Lung (tissue), 12 donors: ENCODE data around the gene TMEM52. TPM values are rescaled to one million over a fixed set of nuclear protein-coding genes. Genes with fewer than 3 reads are reported as not detected.
"Not testable (repeated sequence)": the region's sequence is repeated elsewhere in the genome, so short reads cannot be mapped to it uniquely, and the experiment has no call there.

Experiments
- ATAC-seq: fragments of 200-7000 bp; cut with Tn5 transposase; one replicate; pipeline ENCODE4 v1.9.1; 2020; ENCODE audit warnings: moderate number of reproducible peaks; ENCODE audit not compliant: insufficient read depth, low FRiP score
- DNase-seq, 3 donors: peaks; one replicate each; pipeline ENCODE4 v3.0.0-alpha.2; 2013 to 2017
- H3K27ac ChIP-seq, 2 donors: one replicate each; pipeline ENCODE4 v1.5.1; 2013; ENCODE audit warnings: mild to moderate bottlenecking in 2 of 2, moderate library complexity in 2 of 2, control low read depth in 1 of 2, inconsistent platforms in 1 of 2, low read depth in 1 of 2, low read length in 1 of 2
- H3K27me3 ChIP-seq, 3 donors: one replicate each; pipeline ENCODE4 v1.5.1; 2013; ENCODE audit warnings: low read length in 2 of 3; ENCODE audit not compliant: control insufficient read depth in 3 of 3, insufficient read depth in 3 of 3
- H3K36me3 ChIP-seq, 4 donors: one replicate each; pipeline ENCODE4 v1.5.1; 2013; ENCODE audit warnings: low read length in 4 of 4, mild to moderate bottlenecking in 1 of 4, moderate library complexity in 1 of 4; ENCODE audit not compliant: control insufficient read depth in 4 of 4, insufficient read depth in 4 of 4
- H3K4me1 ChIP-seq, 5 donors: one replicate each; pipeline ENCODE4 v1.5.1; 2013; ENCODE audit warnings: low read length in 5 of 5, mild to moderate bottlenecking in 2 of 5, moderate library complexity in 1 of 5; ENCODE audit not compliant: control insufficient read depth in 5 of 5, insufficient read depth in 5 of 5
- H3K4me3 ChIP-seq: one replicate; pipeline ENCODE4 v1.5.1; 2013; ENCODE audit warnings: mild to moderate bottlenecking, control low read depth, moderate library complexity
- H3K9ac ChIP-seq, 2 donors: one replicate each; pipeline ENCODE4 v1.5.1; 2013; ENCODE audit warnings: low read length in 2 of 2, control low read depth in 1 of 2; ENCODE audit not compliant: insufficient read depth in 1 of 2
- H3K9me3 ChIP-seq, 4 donors: one replicate each; pipeline ENCODE4 v1.5.1; 2013; ENCODE audit warnings: low read length in 3 of 4, mild to moderate bottlenecking in 1 of 4, moderate library complexity in 1 of 4; ENCODE audit not compliant: control insufficient read depth in 4 of 4, insufficient read depth in 3 of 4
- WGBS, 2 donors: extraction: QIAGEN DNeasy Blood & Tissue Kit; methylation state at CpG; one replicate each; pipeline ENCODE4 v1.1.7; 2013; 5-methylcytosine and 5-hydroxymethylcytosine counted together
- polyA plus RNA-seq, 2 donors: library from polyadenylated mRNA; stranded (reverse); fragments of 200-250 nt; gene quantifications; one replicate each; pipeline ENCODE4 v1.2.1, GENCODE V29; 2013
- total RNA-seq, 2 donors: library from RNA; depleted of rRNA in 1 of 2; stranded (reverse); fragments of >200 nt in 1 of 2; gene quantifications; one replicate each; pipeline ENCODE4 v1.2.1, GENCODE V29; 2014 to 2021
- TF ChIP-seq, protein P1 (sequence below): IDR thresholded peaks from 2 replicates; pipeline ENCODE4 v1.5.1; 2012; ENCODE audit warnings: mild to moderate bottlenecking; ENCODE audit errors: control extremely low read depth, extremely low read depth
- donor health status: control.
- donor health status: control.
- donor health status: Bipolar disorder and iron deficiency.
- donor health status: healthy.
- donor health status: DM: yes; HTN: yes; CAD: no.

Gene TMEM52
- total and polyA plus RNA-seq, 4 donors = 2.8 to 6.1 (median 3.1) TPM; not detected in 1

DNA sequence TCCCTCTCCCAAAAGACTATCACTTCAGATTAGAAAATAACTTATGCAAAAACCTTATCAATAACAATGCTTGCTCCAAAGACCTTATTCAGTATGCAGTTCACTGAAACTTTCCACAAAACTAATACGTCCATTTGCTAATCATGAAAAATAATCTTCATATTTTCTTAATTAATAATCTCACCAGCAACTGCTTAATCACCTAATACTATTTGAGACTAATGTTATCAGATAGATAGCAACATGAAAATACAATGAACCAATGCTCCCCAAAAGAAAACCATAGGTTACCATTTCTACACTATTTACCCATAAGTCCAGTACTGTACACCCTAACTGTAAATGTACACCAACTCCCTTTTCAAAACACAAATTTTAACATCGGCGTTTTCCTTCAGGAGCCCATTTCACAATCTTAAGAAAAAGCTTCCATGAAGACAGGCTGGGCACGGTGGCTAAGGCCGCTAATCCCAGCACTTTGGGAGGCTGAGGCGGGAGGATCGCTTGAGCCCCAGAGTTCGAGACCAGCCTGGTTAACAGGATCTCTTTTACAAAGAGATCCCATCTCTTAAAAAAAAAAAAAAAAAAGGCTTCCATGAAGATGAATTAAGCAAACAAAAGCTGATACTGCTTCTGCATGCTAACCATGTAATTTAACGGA is 29.9 kb downstream of the TMEM52 start:
- peak overlapping the region; percentile 89 for H3K4me3 ChIP-seq
- peak overlapping the region; percentile 36 to 63 for H3K9ac ChIP-seq
- H3K27me3 ChIP-seq = no peaks in the 10 kb centered on the region
- peaks cover 0 to 2% (median under 1%) of the 10 kb centered on the region in 4 donors for H3K36me3 ChIP-seq
- WGBS, 2 donors = 9 to 12% methylated on average over 9 of the region's 9 CpGs
- no peaks in the 10 kb centered on the region for H3K9me3 ChIP-seq
- peaks cover 5 to 22% (median 9%) of the 10 kb centered on the region in 5 donors for H3K4me1 ChIP-seq
- DNase-seq (peak in 1 of 3 donors; percentile 27), ATAC-seq (no peak)
- TF ChIP-seq, protein P1, sequence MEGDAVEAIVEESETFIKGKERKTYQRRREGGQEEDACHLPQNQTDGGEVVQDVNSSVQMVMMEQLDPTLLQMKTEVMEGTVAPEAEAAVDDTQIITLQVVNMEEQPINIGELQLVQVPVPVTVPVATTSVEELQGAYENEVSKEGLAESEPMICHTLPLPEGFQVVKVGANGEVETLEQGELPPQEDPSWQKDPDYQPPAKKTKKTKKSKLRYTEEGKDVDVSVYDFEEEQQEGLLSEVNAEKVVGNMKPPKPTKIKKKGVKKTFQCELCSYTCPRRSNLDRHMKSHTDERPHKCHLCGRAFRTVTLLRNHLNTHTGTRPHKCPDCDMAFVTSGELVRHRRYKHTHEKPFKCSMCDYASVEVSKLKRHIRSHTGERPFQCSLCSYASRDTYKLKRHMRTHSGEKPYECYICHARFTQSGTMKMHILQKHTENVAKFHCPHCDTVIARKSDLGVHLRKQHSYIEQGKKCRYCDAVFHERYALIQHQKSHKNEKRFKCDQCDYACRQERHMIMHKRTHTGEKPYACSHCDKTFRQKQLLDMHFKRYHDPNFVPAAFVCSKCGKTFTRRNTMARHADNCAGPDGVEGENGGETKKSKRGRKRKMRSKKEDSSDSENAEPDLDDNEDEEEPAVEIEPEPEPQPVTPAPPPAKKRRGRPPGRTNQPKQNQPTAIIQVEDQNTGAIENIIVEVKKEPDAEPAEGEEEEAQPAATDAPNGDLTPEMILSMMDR = no peak
- H3K27ac ChIP-seq = peak overlapping the region; percentile 17 to 95

DNA sequence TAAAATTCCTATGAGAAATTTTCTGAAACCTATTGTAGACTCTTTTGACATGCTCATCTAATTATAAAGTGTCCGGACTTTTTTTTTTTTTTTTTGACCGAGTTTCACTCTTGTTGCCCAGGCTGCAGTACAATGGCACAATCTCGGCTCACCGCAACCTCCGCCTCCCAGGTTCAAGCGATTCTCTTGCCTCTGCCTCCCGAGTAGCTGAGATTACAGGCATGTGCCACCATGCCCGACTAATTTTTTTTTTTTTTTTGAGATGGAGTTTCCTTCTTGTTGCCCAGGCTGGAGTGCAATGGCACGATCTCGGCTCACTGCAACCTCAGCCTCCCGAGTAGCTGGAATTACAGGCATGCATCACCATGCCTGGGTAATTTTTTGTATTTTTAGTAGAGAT is 35.2 kb downstream of the TMEM52 start:
- WGBS, 2 donors = 74 to 85% methylated on average over 11 of the region's 11 CpGs
- not testable (repeated sequence) for H3K4me3 ChIP-seq, H3K27ac ChIP-seq

DNA sequence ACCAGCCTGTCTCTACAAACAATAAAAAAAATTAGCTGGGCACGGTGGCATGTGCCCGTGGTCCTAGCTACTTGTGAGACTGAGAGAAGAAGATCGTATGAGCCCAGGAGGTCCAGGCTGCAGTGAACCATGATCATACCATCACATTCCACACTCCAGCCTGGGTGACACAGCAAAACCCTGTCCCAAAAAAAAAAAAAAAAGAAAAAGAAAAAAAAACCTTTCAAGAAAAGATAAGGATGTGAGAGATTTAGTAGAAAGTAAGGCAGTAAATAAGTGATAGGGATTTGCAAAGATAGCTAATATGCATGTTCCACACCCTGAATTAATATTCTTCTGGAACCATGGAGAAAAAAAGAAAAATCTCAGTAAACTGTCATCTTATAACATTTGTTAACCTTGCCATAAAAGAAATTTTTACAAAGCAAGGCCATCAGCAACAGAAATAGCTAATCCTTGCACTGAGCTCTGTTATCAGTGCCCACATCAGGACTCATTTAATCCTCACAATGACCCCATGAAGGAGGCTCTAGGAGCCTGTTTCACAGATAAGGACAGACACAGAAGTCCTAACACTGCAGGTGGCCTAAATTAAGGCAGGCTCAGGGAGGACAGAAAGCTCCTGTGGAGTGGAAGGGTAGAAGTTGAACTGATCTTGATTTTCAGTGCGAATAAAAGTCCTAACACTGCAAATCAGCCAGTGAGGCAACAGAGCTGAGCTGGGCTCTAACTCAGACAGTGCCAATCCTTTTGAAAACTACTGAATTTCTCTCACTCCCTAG is 35.8 kb downstream of the TMEM52 start:
- DNase-seq (no peak), ATAC-seq (no peak)
- H3K9me3 ChIP-seq = no peaks in the 10 kb centered on the region
- TF ChIP-seq, protein P1 = no peak
- no peaks in the 10 kb centered on the region for H3K27me3 ChIP-seq
- peak overlapping the region in 1 of 2 donors; percentile 38 for H3K9ac ChIP-seq
- no peak overlapping the region for H3K4me3 ChIP-seq
- WGBS, 2 donors = 48 to 53% methylated on average over 4 of the region's 4 CpGs
- no peak overlapping the region for H3K27ac ChIP-seq
- peaks cover 0 to 5% (median 2%) of the 10 kb centered on the region in 4 donors for H3K36me3 ChIP-seq
- peaks cover 0 to 27% (median 6%) of the 10 kb centered on the region in 5 donors for H3K4me1 ChIP-seq

More for the DNA sequence above, 35.2 kb downstream of the TMEM52 start:
- Histone ChIP-seq H3K4me1 (peaks cover 0 to 26% (median 8%) of the 10 kb centered on the region in 5 donors), H3K9ac (peak overlapping the region in 1 of 2 donors; percentile 38)
- not testable (repeated sequence) for DNase-seq, H3K9me3 ChIP-seq, H3K36me3 ChIP-seq, ATAC-seq, H3K27me3 ChIP-seq

DNA sequence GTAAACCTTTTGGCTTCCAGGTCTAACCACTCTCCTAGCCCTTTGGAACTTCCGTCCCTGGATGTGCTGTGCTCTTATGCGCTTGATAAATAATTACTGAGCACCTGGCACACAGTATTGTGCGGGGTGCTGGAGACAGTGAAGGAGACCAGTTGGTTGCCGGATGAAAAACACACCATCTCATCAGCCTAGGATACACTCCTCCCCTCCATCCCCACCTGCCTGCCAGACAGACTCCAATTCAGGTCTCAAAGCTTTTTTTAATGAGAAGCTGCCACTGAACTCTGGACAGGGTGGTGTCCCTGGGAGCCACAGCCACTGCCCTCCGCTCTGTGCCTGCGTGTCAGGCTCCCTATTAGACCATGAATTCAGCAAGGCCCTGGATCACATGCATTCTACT is 37.4 kb downstream of the TMEM52 start:
- 77 to 87% methylated on average over 6 of the region's 6 CpGs for WGBS, 2 donors
- no peak overlapping the region for H3K27ac ChIP-seq
- H3K4me1 ChIP-seq = peaks cover 0 to 27% (median 6%) of the 10 kb centered on the region in 5 donors
- DNase-seq = no peak
- TF ChIP-seq, protein P1 = no peak
- H3K27me3 ChIP-seq = no peaks in the 10 kb centered on the region
- peaks cover 0 to 6% (median 1%) of the 10 kb centered on the region in 4 donors for H3K36me3 ChIP-seq
- ATAC-seq = no peak
- H3K9me3 ChIP-seq = no peaks in the 10 kb centered on the region
- H3K4me3 ChIP-seq = no peak overlapping the region
- no peak overlapping the region for H3K9ac ChIP-seq
